Neuronal stem cell (in vitro differentiated cells): ENCODE measurements around the gene YY1.

Experiments
- DNase-seq: peaks from one replicate; pipeline ENCODE4 v3.0.0-alpha.2; 2013; ENCODE audit warnings: low spot score
- H2AFZ ChIP-seq: one replicate; pipeline ENCODE4 v1.6.1; 2013; ENCODE audit warnings: mild to moderate bottlenecking, low read length, inconsistent platforms
- H2AK5ac ChIP-seq: 2 replicates; pipeline ENCODE4 v1.6.1; 2013; ENCODE audit warnings: low read depth, mild to moderate bottlenecking, inconsistent platforms, low read length, moderate library complexity, mixed read lengths
- H2BK120ac ChIP-seq: 2 replicates; pipeline ENCODE4 v1.6.1; 2013; ENCODE audit warnings: low read depth, mild to moderate bottlenecking, inconsistent platforms, low read length, moderate library complexity, mixed read lengths
- H2BK12ac ChIP-seq: one replicate; pipeline ENCODE4 v1.6.1; 2013; ENCODE audit warnings: low read length, inconsistent platforms
- H2BK15ac ChIP-seq: 2 replicates; pipeline ENCODE4 v1.6.1; 2013; ENCODE audit warnings: mild to moderate bottlenecking, low read length, inconsistent platforms, mixed read lengths
- H2BK5ac ChIP-seq: one replicate; pipeline ENCODE4 v1.6.1; 2013; ENCODE audit warnings: inconsistent platforms, mild to moderate bottlenecking, low read length, moderate library complexity
- H3K14ac ChIP-seq: one replicate; pipeline ENCODE4 v1.6.1; 2013; ENCODE audit warnings: low read length, inconsistent platforms
- H3K18ac ChIP-seq: 2 replicates; pipeline ENCODE4 v1.6.1; 2013; ENCODE audit warnings: low read length, inconsistent platforms
- H3K23ac ChIP-seq: 2 replicates; pipeline ENCODE4 v1.6.1; 2013; ENCODE audit warnings: low read depth, mild to moderate bottlenecking, mixed read lengths, low read length, inconsistent platforms; ENCODE audit not compliant: poor library complexity
- H3K27ac ChIP-seq: replicated peaks from 3 replicates; pipeline ENCODE4 v1.5.1; 2013; ENCODE audit warnings: low read length, inconsistent platforms
- H3K27me3 ChIP-seq, 3 experiments: 2 replicates each; pipeline ENCODE4 v1.6.1; 2013; ENCODE audit warnings: low read length in 3 of 3, mild to moderate bottlenecking in 2 of 3, inconsistent platforms in 1 of 3, low read depth in 1 of 3, mixed read lengths in 1 of 3, moderate library complexity in 1 of 3; ENCODE audit not compliant: control insufficient read depth in 3 of 3, insufficient read depth in 3 of 3
- H3K36me3 ChIP-seq, 2 donors: replicated peaks in 1 of 2; 2 replicates each; pipeline ENCODE4 v1.6.1; 2013; ENCODE audit warnings: low read length in 2 of 2; ENCODE audit not compliant: control insufficient read depth in 2 of 2, insufficient read depth in 2 of 2
- H3K4ac ChIP-seq: 2 replicates; pipeline ENCODE4 v1.6.1; 2013; ENCODE audit warnings: inconsistent platforms, mild to moderate bottlenecking, low read length, moderate library complexity
- H3K4me1 ChIP-seq, 2 donors: 1 replicate in 1 of 2; 2 replicates in 1 of 2; pipeline ENCODE4 v1.6.1; 2013; ENCODE audit warnings: low read length in 2 of 2, low read depth in 1 of 2; ENCODE audit not compliant: control insufficient read depth in 2 of 2, insufficient read depth in 1 of 2
- H3K4me2 ChIP-seq: one replicate; pipeline ENCODE4 v1.6.1; 2013; ENCODE audit warnings: mild to moderate bottlenecking, low read length, inconsistent platforms; ENCODE audit not compliant: insufficient read depth, poor library complexity, severe bottlenecking
- H3K4me3 ChIP-seq, 2 donors: 2 replicates each; pipeline ENCODE4 v1.5.1; 2013; ENCODE audit warnings: low read length in 2 of 2, mild to moderate bottlenecking in 2 of 2, inconsistent platforms in 1 of 2, moderate library complexity in 1 of 2
- H3K79me1 ChIP-seq: one replicate; pipeline ENCODE4 v1.6.1; 2013; ENCODE audit warnings: low read depth, mild to moderate bottlenecking, inconsistent platforms, low read length, moderate library complexity
- H3K9ac ChIP-seq: one replicate; pipeline ENCODE4 v1.6.1; 2013; ENCODE audit warnings: mild to moderate bottlenecking, low read depth, low read length, inconsistent platforms; ENCODE audit not compliant: poor library complexity
- H3K9me3 ChIP-seq, 2 donors: replicated peaks in 1 of 2; 2 replicates each; pipeline versions ENCODE3 to v1.6.1; 2013; ENCODE audit warnings: low read length in 2 of 2, mild to moderate bottlenecking in 2 of 2, inconsistent platforms in 1 of 2, low read depth in 1 of 2, mixed read lengths in 1 of 2, moderate library complexity in 1 of 2; ENCODE audit not compliant: control insufficient read depth in 2 of 2, insufficient read depth in 1 of 2
- H4K8ac ChIP-seq: one replicate; pipeline ENCODE4 v1.6.1; 2013; ENCODE audit warnings: low read depth, mild to moderate bottlenecking, inconsistent platforms, low read length, moderate library complexity
- H4K91ac ChIP-seq: one replicate; pipeline ENCODE4 v1.6.1; 2013; ENCODE audit warnings: low read length, low read depth, mild to moderate bottlenecking, inconsistent platforms; ENCODE audit not compliant: poor library complexity
- WGBS, 2 donors: extraction: QIAGEN DNeasy Blood & Tissue Kit; methylation state at CpG; one replicate each; pipeline ENCODE4 v1.1.7; 2013; ENCODE audit warnings: missing lambda C conversion rate in 2 of 2, mixed read lengths in 1 of 2; ENCODE audit not compliant: insufficient read length in 2 of 2, insufficient replicate concordance in 1 of 2; ENCODE audit errors: extremely low coverage in 2 of 2; 5-methylcytosine and 5-hydroxymethylcytosine counted together

YY1 gene

DNA sequence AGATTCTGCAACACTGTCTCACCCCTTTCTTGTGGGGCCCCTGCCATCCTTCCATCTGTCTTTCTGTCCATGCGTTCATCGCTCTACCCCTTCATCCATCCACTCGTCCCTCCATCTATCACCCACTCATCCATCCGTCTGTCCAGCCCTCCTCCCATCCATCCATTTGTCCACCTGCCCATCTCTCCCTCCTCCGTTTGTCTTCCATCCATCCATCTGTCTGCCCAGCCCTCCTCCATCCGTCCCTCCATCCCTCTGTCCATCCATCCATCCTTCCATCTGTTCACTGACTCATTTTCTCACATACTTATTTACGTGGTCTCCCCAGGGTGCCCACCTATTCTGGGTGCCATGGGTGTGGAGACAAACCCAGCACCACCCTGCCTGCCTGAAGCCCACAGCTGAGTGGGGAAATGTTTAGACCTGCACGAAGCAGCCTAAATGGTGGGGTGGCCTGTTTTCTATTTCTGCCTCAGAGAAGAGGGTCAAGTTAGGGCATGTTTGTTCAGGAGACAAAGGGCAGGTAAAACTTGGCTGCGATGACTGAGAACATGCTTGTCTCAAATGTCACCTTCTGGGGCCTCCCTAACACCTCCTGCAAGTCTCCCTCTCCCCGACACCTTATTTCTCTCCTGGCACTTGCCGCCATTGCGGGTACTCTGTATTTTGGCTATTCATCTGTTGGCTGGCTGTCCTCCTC lies 81.4 kb downstream of the YY1 start:
- no peak overlapping the region for H3K4ac ChIP-seq
- no peak for DNase-seq
- no peak overlapping the region for H2BK120ac ChIP-seq
- H2BK15ac ChIP-seq, result peak overlapping the region; percentile 8
- H2BK12ac ChIP-seq, result peak overlapping the region; percentile 41
- no peak overlapping the region for H3K4me3 ChIP-seq
- no peak overlapping the region for H4K91ac ChIP-seq
- peak overlapping the region; percentile 16 for H3K23ac ChIP-seq
- no peaks in the 10 kb centered on the region for H3K9me3 ChIP-seq
- no peaks in the 10 kb centered on the region for H3K36me3 ChIP-seq
- H3K18ac ChIP-seq, result peak overlapping the region; percentile 64
- H3K27me3 ChIP-seq, result peaks cover 0 to 39% (median 0%) of the 10 kb centered on the region in 3 experiments
- no peak overlapping the region for H4K8ac ChIP-seq
- H3K79me1 ChIP-seq, result no peaks in the 10 kb centered on the region
- H2BK5ac ChIP-seq, result peak overlapping the region; percentile 39
- WGBS, 2 donors, result 100% methylated on average over 3 of the region's 12 CpGs; no CpG with 5 or more reads in 1 of the 2 donors
- peak overlapping the region; percentile 47 for H3K9ac ChIP-seq
- H2AFZ ChIP-seq, result no peak overlapping the region
- no peak overlapping the region for H3K27ac ChIP-seq
- no peak overlapping the region for H3K4me2 ChIP-seq
- peak overlapping the region; percentile 75 for H2AK5ac ChIP-seq
- H3K14ac ChIP-seq, result no peak overlapping the region
- peaks cover 0 to 4% of the 10 kb centered on the region in 2 donors for H3K4me1 ChIP-seq

DNA sequence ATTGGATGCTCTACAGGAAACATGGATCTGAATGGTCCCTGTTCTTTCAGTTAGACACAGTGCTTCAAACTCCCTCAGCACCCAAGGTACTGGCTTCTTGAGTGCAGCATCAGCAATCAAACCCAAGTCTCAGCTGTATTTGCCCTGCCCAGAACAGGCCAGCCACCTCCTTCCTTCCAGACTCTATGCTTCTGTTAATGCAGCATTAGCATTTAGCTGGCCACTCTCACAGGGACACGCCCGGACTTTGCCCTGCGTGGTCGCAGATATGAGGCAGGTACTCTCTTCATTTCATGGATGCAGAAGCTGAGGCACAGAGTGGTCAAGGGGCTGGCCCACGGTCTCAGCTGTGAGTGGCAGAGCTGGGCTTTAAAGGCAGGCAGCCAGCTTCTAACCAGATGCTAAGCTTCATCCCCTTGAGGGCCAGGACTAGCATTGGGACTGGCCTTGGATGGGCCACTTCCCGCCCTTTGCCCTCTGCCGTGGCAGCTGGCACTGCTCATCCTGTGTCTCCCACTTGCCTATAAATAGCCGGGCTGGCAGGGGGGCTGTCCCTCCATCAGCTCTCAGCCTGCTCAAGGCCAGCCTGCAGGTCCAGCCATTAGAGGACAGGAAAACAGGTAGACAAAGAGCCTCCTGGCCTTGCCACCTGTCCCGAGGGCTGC lies 82.7 kb downstream of the YY1 start:
- peak overlapping the region; percentile 35 for H2BK120ac ChIP-seq
- no peak overlapping the region for H3K9ac ChIP-seq
- H3K36me3 ChIP-seq, result no peaks in the 10 kb centered on the region
- H2BK15ac ChIP-seq, result no peak overlapping the region
- peaks cover 0 to 4% of the 10 kb centered on the region in 2 donors for H3K4me1 ChIP-seq
- no peak overlapping the region for H2BK12ac ChIP-seq
- no peak for DNase-seq
- no peak overlapping the region for H3K4ac ChIP-seq
- no peaks in the 10 kb centered on the region for H3K79me1 ChIP-seq
- H2BK5ac ChIP-seq, result peak overlapping the region; percentile 62
- peak overlapping the region; percentile 79 for H2AK5ac ChIP-seq
- H2AFZ ChIP-seq, result no peak overlapping the region
- H3K14ac ChIP-seq, result no peak overlapping the region
- no peak overlapping the region for H3K4me3 ChIP-seq
- no peak overlapping the region for H3K23ac ChIP-seq
- H3K9me3 ChIP-seq, result no peaks in the 10 kb centered on the region
- no CpG with 5 or more reads among the region's 9 CpGs for WGBS, 2 donors
- no peak overlapping the region for H3K4me2 ChIP-seq
- H4K91ac ChIP-seq, result no peak overlapping the region
- no peak overlapping the region for H3K18ac ChIP-seq
- peaks cover 0 to 45% (median 0%) of the 10 kb centered on the region in 3 experiments for H3K27me3 ChIP-seq
- H3K27ac ChIP-seq, result no peak overlapping the region
- no peak overlapping the region for H4K8ac ChIP-seq

DNA sequence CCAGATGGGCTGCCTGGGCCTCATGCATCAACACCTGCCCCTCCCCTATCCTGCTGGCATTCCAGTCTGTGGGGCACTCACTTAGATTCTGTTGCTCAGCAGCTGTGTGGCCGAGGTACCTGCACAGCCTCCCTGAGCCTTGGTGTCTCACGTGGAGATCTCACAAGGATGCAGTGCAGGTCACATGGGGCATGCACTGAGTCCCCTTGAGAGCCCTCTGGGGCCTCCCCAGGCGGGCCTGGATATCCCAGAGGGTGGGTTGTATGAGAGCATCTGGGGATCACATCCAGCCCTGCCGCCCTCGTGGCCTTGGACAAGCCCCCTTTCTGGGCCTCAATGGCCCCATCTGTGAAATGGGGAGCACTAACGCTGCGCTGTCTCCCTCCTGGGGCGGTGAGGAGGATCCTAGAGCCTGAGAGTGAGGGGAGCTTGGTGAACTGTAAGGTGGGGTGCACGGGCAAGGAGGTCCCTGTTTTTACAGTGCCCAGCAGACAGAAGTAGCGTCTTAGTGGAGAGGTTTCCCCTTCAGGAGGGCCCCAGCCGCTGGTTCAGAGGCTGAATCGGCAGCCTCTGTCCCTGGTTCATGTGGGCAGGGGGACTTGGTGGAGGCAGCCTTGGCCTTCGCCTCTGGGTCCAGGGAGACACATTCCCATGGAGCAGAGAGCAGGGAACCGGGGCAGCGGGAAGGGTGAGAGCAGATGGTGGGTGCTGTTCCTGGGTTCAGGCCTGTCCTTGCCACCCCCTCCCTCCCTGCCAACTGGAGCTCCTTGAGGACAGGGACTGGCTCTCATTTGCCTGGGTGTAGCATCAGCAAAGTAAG lies 83.4 kb downstream of the YY1 start:
- DNase-seq, result no peak
- no peak overlapping the region for H3K4me2 ChIP-seq
- peak overlapping the region; percentile 35 for H2BK120ac ChIP-seq
- H3K27me3 ChIP-seq, result peaks cover 0 to 45% (median 0%) of the 10 kb centered on the region in 3 experiments
- H3K4ac ChIP-seq, result no peak overlapping the region
- peak overlapping the region; percentile 68 for H4K91ac ChIP-seq
- H3K27ac ChIP-seq, result no peak overlapping the region
- H2BK15ac ChIP-seq, result peak overlapping the region; percentile 84
- no peak overlapping the region for H3K4me3 ChIP-seq
- peak overlapping the region; percentile 77 for H3K23ac ChIP-seq
- peak overlapping the region; percentile 6 for H3K14ac ChIP-seq
- no peak overlapping the region for H3K9ac ChIP-seq
- no peaks in the 10 kb centered on the region for H3K79me1 ChIP-seq
- H2AFZ ChIP-seq, result no peak overlapping the region
- H3K36me3 ChIP-seq, result no peaks in the 10 kb centered on the region
- H2AK5ac ChIP-seq, result peak overlapping the region; percentile 79
- H2BK12ac ChIP-seq, result no peak overlapping the region
- peak overlapping the region; percentile 58 for H3K18ac ChIP-seq
- no peaks in the 10 kb centered on the region for H3K9me3 ChIP-seq
- no CpG with 5 or more reads among the region's 15 CpGs for WGBS, 2 donors
- H4K8ac ChIP-seq, result peak overlapping the region; percentile 32
- H2BK5ac ChIP-seq, result peak overlapping the region; percentile 62
- H3K4me1 ChIP-seq, result peaks cover 0 to 4% of the 10 kb centered on the region in 2 donors
